T-helper 2 cell (primary cell): ENCODE measurements around the gene CAPG.
A peak's percentile ranks its signal among the peaks of the same experiment; 100 is the strongest.
"Not testable (repeated sequence)": the region's sequence is repeated elsewhere in the genome, so short reads cannot be mapped to it uniquely, and the experiment has no call there.

Source experiments
- DNase-seq, 5 experiments: peaks; one replicate each; pipeline versions ENCODE4 v3.0.0 to v3.0.0-alpha.2; 2012 to 2022

The CAPG gene

DNA sequence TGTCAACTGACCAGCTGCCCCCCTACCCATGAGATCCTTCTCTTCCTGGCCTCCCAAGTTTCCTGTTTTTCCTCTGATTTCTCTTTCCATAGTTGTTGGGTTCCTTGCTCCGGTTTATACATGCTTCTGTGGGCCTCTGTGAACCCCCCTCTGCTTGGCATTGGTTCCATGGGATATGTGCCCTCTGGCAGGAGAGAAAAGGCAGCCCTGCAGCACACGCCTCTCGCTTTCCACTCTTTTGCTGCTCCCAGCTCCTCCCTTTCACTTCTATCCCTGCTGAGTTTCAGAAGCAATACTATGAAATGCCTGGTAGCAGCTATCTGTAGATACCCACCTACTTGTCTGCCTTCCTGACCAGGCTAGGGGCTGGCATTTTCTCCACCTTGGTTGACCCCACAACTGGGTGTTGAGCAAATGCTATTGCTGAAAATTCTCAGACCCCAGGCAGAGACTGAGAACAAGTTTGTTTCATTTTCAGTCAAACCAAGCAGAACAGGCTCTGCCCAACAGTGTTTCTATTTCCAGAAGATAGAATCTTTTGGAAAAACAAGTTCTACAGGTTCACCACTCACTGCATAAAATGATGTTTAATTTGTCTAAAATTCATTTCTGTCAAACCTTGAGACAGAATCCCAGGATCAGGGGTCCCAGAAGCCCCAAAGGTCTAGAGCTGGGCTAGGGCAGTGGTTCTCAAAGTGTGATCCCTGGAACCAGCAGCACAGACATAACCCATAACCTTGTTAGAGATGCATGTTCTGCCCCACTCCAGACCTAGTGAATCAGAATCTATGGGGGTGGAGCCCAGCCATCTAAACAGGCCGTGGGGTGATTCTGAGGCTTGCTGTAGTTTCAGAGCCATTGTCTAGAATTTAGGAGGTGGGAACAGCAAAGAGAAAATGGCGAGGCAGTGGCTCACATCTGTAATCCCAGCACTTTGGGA is 13.4 kb downstream of the CAPG start:
- DNase-seq: no peak

DNA sequence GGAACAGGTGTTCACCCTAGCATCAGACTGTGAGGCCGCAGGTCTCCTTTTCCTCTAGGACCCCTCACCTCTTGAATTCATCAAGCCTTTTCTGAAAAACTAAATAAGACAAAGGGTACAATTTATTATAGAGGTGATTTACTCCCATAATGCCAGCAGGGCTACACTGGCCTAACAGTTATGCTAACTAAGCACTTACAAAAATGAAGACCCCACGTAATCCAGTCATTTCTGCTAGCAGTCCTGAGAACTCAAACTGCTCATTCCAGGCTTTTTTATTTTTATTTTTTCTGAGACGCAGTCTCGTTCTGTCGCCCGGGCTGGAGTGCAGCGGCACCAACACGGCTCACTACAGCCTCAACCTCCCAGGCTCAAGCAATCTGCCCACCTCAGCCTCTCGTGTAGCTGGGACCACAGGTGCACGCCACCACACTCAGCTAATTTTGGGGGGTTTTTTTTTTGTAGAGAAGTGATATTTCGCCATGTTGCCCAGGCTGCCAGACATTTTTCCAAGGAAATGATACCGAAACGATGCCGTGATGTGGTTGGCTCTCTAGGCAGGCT is 14.2 kb downstream of the CAPG start:
- no peak for DNase-seq

DNA sequence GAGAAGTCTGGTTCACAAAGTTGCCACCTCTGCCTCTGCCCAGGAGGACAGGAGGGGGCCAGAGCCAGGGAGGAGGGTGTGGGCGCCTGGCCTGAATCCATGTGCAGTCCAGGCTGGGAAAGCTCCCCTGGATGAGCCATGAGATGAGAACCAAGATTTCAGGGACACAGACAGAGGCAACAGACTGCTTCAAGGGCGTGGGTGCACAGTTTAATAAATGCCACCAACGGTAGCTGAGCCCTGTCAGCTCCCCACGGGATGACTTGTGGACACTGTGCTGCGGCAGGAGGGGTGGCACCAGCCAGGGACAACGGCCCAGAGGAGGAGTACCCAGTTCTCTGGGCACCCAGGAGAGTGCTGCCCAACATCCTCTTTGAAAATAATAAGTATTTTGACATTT is 15.2 kb downstream of the CAPG start:
- DNase-seq: no peak

DNA sequence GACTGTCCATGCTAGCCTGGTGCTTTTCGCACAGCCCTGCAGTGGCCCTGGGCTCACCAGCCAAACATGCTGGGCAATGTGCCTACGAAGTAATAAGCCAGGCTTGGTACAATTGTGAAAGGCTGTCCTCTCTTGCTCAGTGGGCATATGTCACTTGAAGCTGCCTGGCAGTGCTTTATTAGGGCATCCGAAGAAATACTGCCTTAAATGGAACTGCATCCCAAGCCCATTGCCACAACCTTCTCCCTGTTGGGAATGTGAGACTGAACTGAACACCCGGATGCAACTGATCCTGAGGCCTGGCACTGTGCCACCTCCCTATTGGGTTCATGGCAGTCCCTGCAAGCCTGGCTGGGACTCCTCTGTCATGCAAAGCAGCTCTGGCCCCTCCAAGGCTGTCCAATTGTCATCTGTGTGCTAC is 15.9 kb downstream of the CAPG start:
- DNase-seq: no peak

DNA sequence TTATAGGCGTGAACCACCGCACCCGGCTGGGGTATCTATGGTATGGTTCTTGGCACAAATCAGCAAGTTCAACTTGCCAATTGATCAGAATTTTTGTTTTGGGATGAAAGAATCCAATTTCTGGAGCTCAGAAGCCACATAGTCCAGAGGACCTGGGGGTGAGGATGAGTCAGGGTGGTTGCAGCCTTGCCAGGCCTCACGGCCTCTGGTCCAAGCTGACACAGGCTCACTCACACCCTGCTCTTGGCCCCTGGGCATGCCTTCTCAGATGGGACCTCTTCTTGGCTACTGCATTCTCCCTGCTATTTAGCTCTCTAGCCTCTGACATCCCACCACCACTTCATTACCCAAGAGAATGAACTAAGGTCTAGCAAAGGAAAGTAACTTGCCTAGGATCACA is 16.3 kb downstream of the CAPG start:
- no peak for DNase-seq

DNA sequence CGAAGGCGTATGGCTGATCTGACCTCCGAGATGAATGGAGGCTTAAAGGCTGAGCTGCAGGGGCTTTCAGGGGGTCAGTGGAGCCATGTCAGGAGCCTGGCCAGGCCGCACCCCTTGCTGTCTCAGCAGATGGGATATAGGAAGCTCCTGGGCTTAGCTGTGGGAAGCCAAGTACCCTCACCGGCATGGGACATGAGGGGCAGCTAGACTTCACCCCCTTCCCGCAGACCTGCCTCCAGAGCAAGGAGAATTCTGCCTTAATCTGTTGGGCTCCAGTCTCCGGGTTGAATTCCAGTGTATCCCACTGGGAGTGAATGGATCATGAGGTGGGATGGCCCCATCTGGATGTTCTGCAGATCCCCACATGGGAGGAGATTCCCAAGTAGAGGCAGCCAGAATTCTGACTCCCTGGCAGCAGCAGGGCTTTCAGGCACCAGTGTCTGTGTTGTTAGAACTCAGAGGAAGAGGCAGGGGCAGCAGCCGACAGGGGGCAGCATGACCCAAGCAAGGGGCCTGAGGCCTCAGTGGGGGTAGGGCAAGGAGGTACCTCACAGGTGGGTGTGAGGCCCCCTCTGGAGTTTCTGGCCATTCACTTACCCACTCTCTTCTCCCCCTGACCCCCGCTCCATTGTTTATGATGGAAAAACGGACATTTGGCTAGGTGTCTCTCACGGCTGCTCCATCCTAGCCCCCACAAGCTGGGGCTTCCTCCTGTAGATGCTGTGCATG is 19.1 kb downstream of the CAPG start:
- peak; percentile 38 to 56 (median 52) for DNase-seq

DNA sequence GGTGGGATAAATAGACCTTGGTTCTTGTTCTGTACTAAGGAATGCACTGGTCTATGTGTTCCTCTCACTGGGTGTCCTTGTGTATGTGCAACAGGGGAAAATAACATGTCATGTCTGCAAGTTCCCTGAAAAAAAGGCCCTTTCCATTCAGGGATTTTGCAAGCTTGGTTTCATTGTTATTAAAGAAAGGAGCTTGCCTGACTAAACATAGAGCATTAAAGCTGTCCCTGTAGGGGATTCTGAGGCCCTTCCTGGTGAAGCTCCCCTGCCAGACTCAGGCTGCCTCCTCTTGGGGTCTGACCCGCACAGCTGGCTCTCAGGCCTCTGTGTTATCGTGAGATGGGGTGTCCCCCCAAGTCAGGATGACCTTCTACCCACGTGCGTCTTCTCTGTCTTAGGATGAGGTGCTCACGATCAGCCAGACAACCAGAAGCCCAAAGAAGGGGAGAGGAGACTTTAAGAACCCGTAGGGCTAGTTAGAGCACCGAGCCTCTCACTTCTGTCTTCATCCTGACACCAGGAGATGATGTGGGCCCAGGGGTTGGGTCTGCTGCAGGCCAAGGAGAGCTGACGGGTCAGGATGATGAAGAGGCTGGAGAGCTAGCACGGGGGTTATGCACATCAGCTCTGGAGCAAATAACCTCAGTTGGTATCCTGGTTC is 21.2 kb downstream of the CAPG start:
- DNase-seq: no peak

DNA sequence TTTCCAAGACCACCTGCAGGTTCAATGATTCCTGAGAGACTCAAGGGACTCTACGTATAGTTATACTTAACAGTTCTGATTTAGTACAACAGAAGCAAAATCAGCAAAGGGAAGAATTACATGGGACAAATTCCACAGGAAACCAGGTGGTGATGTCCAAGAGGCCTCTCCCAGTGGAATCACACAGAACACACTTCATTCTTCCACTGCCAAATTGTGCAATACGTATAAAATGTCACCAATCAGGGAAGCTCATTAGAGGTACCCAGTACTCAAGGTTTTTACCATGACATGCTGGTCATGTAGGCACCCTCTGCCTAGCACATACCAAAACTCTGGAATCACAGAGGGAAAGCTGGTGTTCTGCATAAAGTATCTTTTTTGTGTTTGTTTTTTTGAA is 22.4 kb downstream of the CAPG start:
- no peak for DNase-seq

DNA sequence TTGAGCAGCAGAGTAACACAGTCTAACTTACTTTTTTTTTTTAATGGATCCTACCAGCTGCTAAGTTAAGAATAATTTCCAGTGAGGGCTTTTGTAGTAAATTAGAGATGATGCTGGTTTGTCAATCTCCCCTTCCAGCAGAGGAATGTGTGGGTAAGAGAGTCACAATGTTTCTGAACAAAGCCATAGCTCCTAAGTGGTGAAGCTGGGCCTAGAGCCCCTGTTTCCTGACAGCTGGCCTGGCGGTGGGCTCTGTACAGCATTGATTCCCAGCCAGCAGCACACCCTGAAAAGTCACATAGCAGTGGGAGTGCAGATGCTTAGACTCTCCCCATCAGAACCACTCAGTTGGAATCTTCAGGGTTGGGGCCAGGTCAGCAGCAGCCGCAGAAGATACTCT is 24.4 kb downstream of the CAPG start:
- no peak for DNase-seq

DNA sequence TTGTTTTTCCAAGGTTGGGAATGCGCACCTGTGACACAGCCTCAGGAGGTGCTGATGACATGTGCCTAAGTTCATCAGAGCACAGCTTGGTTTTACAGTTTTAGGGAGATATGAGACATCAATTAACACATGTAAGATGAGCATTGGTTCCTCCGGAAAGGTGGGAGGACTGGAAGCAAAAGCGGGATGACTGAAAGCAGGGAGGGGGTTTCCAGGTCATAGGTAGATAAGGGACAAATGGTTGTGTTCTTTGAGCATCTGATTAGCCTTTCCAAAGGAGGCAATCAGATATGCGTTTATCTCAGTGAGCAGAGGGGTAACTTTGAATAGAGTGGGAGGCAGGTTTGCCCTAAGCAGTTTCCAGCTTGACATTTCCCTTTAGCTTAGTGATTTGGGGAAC is 26.3 kb downstream of the CAPG start:
- DNase-seq: no peak

DNA sequence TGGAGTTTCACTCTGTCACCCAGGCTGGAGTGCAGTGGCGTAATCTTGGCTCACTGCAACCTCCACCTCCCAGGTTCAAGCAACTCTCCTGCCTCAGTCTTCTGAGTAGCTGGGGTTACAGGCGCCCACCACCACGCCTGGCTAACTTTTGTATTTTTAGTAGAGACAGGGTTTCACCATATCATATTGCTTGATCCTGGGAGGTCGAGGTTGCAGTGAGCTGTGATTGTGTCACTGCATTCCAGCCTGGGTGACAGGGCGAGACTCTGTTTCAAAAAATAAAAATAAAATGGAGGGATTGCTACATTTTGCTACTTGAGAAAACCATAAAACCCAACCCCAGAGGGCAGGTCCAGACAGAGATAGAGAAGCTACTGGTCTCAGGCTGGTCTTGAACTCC is 27.0 kb downstream of the CAPG start:
- DNase-seq: not testable (repeated sequence)

DNA sequence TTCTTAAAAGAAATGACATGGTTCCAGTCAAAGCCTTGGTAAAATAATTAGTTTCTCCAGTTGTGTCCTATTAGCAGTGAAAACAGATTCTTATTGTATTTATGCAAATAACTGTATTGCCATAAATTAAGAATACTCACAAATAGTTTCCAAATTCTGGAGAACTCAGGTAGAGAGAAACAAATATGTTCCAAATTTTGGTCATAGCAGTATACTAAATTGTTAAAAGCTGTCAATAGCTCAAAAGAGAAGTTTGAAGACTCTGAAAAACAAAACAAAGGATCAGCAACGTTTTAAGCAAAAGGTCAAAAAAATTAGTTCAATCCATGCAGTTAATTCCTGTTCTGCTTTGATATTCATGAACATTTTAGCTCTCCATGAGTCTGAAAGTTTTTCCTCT is 30.1 kb downstream of the CAPG start:
- no peak for DNase-seq

DNA sequence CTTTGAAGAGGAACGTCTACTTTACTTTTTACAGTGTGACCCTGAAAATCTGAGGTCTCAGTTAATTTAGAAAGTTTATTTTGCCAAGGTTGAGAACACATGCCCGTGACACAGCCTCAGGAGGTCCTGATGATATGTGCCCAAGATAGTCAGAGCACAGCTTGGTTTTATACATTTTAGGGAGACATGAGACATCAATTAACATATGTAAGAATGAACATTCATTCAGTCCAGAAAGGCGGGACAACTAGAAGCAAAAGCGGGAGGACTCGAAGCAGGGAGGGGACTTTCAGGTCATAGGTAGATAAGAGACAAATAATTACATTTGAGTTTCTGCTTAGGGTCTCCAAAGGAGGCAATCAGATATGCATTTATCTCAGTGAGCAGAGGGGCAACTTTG is 31.9 kb downstream of the CAPG start:
- DNase-seq: no peak

DNA sequence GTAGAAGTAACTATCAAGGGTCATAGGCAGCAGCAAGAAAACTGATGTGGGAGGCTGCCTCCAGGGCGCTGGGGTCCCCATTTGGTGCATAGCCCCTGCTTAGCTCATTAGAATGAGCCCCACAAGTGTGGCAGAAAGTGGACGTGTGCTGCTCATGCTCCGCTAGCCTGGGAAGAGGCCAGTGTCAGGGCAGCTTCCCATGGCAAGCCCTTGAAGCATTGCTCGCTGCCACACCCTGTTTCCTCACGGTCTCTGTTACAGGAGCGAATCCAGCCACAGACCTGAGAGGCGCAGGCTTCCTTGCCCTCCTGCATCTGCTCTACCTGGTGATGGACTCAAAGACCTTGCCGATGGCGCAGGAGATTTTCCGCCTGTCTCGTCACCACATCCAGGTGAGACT is 33.1 kb downstream of the CAPG start:
- no peak for DNase-seq

DNA sequence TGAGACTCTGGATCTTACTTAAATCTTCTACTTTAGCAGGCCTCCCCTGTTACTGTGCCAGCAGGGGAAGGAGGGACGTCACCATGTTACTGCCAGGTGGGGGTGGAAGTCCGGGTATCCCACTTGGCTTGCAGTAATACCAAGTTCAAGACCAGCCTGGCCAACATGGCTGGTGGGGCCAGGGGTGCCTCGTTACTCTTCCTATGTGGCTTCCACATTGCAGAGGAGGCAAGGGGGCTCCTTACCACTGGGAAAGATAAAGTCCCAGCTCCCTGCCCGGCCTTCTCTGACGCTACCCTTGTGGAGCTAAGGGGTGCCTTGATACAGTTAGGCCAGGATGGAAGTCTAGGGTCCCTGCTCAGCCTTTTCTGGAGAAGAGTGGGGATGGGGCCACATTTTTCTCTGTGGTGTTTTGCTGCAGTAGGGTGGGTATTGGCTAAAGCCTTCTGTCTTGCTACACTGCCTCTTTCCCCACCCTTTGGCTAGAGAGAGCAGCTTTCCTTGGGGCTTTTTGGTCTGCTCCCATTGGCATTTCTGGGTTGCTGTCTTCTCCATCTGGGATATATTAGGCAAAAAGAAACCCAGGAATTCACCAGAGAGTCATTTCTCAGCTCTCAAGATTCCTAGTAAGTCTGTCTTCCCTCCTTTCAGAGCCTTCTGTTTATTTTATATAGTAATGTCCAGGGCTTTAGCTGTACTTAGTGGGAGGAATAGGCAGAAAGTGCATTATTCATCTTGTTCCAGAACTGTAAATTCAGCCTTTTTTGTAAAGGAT is 33.7 kb downstream of the CAPG start:
- no peak for DNase-seq

DNA sequence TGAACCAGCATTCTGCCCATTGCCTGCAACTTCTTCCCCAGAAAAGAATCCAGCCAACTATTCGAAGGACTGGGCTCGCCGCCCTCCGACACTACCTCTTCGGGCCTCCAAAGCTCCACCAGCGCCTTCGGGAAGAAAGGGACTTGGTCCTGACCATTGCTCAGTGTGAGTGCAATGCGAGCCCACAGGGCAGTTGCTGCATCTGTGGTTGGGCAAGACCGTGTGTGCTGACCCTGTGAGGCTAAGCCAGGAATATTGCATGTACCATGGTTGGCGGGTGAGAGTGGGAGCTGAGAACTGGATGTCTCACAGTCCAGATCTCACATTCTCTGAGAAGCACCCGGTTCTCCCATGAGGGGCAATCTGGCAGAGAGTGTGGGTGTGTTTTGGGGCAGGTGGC is 39.1 kb downstream of the CAPG start:
- no peak for DNase-seq

DNA sequence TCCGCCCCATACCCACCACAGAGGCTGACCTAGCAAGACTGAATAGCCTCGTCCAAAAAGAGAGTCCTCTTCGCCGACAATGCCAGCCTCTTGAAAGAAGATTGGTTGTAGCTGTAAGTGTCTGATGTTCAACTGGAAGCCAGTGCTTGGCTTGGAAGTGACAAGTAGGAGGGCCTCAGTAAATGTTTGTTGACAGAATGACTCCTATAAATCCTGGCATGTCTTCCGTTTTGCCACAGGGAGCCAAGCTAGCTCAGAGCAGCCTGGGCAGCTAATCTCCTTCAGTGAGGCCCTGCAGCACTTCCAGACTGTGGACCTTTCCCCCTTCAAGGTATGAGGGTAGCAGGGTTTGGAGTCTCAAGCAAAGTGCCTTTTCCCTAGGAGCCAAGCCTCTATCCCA is 40.7 kb downstream of the CAPG start:
- no peak for DNase-seq

DNA sequence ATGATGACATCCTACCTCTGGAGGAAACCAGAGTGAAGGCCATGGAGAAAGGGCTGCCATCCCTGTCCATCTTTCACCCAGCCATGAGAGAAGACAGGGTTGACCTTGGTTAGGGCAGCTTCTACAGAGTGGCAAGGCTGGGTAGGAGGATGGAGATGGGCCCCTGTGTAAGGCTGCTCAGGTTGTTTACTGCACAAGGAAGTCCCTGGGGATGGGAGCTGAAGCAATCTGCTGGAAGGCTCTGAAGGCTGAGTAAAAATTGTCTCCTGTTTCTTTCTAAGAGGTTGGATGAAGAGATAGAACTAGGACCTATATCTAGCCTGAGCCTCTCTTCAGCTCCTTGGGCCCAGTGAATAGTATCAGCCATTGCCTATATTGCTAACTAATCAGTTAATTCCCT is 41.2 kb downstream of the CAPG start:
- no peak for DNase-seq

DNA sequence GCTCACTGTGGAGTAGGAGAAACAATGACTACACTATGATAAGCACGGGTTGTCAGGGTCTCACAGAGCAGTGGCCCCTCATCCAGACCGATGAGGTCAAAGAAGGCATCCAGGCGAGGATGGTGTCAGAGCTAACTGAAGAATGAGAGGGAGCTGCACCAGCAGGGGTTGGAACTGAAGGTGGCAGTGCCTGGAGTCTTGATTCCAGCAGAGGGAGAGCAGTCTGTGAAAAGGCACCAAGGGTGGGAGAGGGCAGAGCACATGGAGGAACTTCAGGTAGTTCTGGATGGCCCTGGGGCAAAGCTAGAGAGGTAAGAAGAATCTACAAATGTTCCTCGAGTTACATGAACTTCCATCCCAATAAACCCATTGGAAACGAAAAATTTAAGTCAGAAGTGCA is 43.0 kb downstream of the CAPG start:
- no peak for DNase-seq

DNA sequence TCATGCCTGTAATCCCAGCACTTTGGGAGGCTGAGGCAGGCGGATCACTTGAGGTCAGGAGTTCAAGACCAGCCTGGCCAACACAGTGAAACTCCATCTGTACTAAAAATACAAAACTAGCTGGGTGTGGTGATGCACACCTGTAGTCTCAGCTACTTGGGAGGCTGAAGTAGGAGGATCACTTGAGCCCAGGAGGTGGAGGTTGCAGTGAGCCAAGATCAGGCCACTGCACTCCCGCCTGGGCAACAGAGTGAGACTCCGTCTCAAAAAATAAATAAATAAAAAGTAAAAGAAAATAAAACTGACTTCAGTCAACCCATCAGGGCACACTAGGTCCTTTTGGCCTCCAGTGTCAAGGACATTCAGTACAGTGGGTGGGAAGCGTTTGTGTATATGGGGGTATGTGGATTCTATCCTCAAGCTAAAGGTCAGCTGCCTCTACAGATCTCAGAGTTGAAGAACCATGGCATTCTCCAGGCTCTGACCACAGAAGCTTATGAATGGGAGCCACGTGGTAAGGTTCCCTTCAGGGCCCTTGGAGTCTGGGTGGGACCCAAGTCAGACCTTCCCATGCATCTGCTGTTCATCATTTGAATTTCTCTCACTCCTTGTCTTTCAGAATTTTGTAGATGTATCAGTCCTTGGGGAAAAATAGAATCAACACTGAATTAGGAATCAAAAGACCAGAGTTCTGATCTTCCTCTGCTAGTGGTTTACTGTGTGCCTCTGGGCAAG is 47.3 kb downstream of the CAPG start:
- not testable (repeated sequence) for DNase-seq

DNA sequence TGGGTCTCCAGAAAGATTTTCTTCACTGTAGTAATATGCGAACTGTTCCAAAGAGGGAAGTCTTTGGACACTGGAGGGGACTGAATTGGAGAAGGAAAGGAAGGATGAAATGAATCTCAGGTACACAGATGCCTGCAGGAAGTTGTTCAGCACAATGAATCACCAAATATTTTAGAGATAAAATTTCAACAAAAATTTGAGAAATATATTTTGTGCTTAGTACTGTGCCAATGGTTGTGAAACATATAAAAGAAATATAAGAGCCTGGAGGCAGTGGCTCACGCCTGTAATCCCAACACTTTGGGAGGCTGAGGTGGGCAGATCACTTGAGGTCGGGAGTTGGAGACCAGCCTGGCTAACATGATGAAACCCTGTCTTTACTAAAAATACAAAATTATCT is 52.4 kb downstream of the CAPG start:
- no peak for DNase-seq

DNA sequence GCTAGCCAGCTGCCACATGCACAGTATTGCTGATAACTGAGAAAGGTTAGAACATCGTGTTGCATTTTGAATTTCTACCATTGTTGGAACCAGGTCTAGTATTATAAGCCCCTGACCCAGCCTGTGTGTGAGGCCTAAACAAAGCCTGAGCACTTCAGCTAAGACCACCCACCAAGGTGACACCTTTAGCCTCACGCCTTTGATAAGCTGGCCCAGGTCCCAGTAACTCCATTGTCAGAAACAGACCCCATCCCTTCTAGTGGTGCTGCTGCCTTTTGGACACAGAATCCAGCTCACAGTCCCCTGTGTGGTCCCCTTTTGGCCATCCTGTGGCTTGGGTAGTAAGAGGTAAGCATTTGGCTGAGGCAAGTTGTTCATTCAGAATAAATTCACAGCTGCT is 54.0 kb downstream of the CAPG start:
- no peak for DNase-seq
